ENCODE data around the gene DAZ4.
"Not testable (repeated sequence)": the region's sequence is repeated elsewhere in the genome, so short reads cannot be mapped to it uniquely, and the experiment has no call there.

The DAZ4 gene

DNA sequence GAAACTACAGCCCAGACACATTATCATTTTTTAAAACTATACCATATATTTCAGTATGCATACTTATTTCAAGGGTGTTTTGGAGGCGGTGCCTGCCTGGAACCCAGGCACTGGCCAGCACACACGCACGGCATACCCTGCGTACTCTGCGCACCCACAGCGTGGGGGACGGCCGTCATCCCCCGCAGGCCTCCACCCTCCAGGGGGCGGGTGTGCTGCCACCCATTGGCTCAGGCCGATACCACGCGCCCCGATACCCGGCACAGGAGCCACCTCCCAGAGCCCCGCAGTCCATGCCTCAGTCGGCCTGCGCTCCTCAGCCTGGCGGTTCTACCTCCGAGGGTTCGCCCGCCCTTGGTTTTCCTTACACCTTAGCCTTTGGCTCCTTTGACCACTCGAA lies at the start of gene DAZ4:
Gene DAZ4 (plus strand): TSS at position 301 of the 400 bp plus-strand sequence. CDS start 208 bp downstream, outside the sequence.
- not testable (repeated sequence) for DNase-seq (ENCODE audit: low spot score)

GRCh38 chrY:24813293-24813692 lies 20.4 kb upstream of the DAZ4 start, which contains the start of gene DAZ3:
Gene DAZ3, minus strand, starts transcription at chrY:24813393. Its CDS starts 208 bp downstream, at chrY:24813185.
- not testable (repeated sequence) for DNase-seq (ENCODE audit: low spot score)

GRCh38 chrY:24821836-24822235 lies 11.9 kb upstream of the DAZ4 start:
- not testable (repeated sequence) for DNase-seq (ENCODE audit: low spot score)

DNA sequence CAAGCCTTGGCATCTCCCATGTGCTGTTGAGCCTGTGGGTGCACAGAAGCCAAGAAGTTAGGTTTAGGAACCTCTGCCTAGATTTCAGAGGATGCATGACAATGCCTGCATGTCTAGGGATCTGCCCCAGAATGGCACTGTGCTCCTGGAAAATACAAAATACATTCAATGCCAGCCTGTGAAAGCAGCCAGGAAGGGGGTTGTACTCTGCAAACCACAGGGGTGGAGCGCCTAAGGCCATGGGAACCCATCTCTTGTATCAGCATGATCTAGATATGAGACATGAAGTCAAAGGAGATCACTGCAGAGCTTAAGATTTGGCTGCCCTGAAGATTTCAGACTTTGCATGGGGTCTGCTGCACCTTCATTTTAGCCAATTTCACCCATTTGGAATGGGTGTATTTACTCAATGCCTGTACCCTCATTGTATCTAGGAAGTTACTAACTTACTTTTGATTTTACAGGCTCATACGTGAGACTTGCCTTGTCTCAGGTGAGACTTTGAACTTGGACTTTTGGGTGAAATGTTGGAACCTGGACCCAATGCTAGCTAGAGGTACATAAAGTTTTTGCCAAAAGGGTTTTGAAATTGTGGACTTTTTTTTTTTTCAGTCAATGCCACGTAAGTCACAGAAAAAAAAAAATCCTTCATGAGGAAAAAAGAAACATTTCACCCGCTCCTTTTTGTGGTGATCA lies 9.4 kb upstream of the DAZ4 start:
- not testable (repeated sequence) for DNase-seq (ENCODE audit: low spot score)

- not testable (repeated sequence) for DNase-seq (ENCODE audit: low spot score)
Observed at GRCh38 chrY:24825069-24825468, 8.7 kb upstream of the DAZ4 start.
